Activated CD8-positive, alpha-beta T cell treated with anti-CD3 and anti-CD28 coated beads for 36 hours (primary cell): ENCODE measurements around the gene PARD3. TPM values are rescaled to one million over a fixed set of nuclear protein-coding genes. Genes with fewer than 3 reads are reported as not detected.

Experiments used
- ATAC-seq: fragments of 200-7000 bp; cut with Tn5 transposase; one replicate; pipeline ENCODE4 v1.10.0; 2021; ENCODE audit warnings: mild to moderate bottlenecking, moderate library complexity
- CTCF ChIA-PET: fragments of 350-600 bp; sonication (Branson Sonifier 250); formaldehyde crosslinking; loops from one replicate; lab custom pipeline; 2021; ENCODE audit warnings: antibody characterized with exemption; lab: Charles Lee
- POLR2A ChIA-PET: fragments of 350-600 bp; sonication (Branson Sonifier 250); formaldehyde crosslinking; loops from one replicate; lab custom pipeline; 2021; ENCODE audit warnings: antibody characterized with exemption; lab: Charles Lee
- DNase-seq: peaks from one replicate; pipeline ENCODE4 v3.0.0-alpha.2; 2020
- H3K27ac Mint-ChIP-seq: one replicate; pipeline ENCODE4 v1.8.0; 2021; ENCODE audit warnings: mild to moderate bottlenecking, mixed read lengths
- H3K27me3 Mint-ChIP-seq: one replicate; pipeline ENCODE4 v1.8.0; 2021; ENCODE audit warnings: mixed read lengths
- H3K36me3 Mint-ChIP-seq: one replicate; pipeline ENCODE4 v1.8.0; 2021; ENCODE audit warnings: low read depth, mixed read lengths
- H3K4me1 Mint-ChIP-seq: one replicate; pipeline ENCODE4 v1.8.0; 2021; ENCODE audit warnings: low read depth, mixed read lengths
- H3K4me3 Mint-ChIP-seq: one replicate; pipeline ENCODE4 v1.8.0; 2021; ENCODE audit warnings: mild to moderate bottlenecking, moderate library complexity, mixed read lengths
- H3K9me3 Mint-ChIP-seq: one replicate; pipeline ENCODE4 v1.8.0; 2021; ENCODE audit warnings: mixed read lengths
- CTCF ChIP-seq: fragments of 200-600 bp; IDR thresholded peaks from one replicate; pipeline ENCODE4 v1.8.0; 2022; ENCODE audit warnings: antibody characterized with exemption, mild to moderate bottlenecking
- intact Hi-C: fragments of 100-400 bp; cut with micrococcal nuclease; formaldehyde crosslinking; loops from one replicate; pipeline ENCODE4 v1.10.0; 2022
- total RNA-seq, 2 experiments: library from RNA; stranded (reverse); gene quantifications; one replicate each; pipeline ENCODE4 v1.2.3, GENCODE V29; 2021

Gene PARD3
- total RNA-seq, 2 experiments from 2014 or later, result 1.6 to 2.0 TPM

- no peak for TF ChIP-seq CTCF
- DNase-seq (no peak), ATAC-seq (no peak)
- intact Hi-C loops, result no loop called here
- Mint-ChIP-seq H3K9me3 (no peaks in the 10 kb centered on the region), H3K36me3 (no peaks in the 10 kb centered on the region), H3K27me3 (no peaks in the 10 kb centered on the region), H3K4me3 (no peak overlapping the region), H3K27ac (no peak overlapping the region), H3K4me1 (no peaks in the 10 kb centered on the region)
- POLR2A ChIA-PET, result no interaction called here
- CTCF ChIA-PET, result no interaction called here
These were observed 261.3 kb downstream of the PARD3 start for GRCh38 chr10:34553747-34554146.

- CTCF ChIA-PET, result no interaction called here
- Mint-ChIP-seq H3K9me3 (no peaks in the 10 kb centered on the region), H3K36me3 (no peaks in the 10 kb centered on the region), H3K27ac (no peak overlapping the region), H3K4me3 (no peak overlapping the region), H3K4me1 (no peaks in the 10 kb centered on the region), H3K27me3 (no peaks in the 10 kb centered on the region)
- ATAC-seq (no peak), DNase-seq (no peak)
- intact Hi-C loops, result no loop called here
- no peak for TF ChIP-seq CTCF
- POLR2A ChIA-PET, result no interaction called here
These were observed 263.8 kb downstream of the PARD3 start for GRCh38 chr10:34551295-34551694.

- ATAC-seq (no peak), DNase-seq (no peak)
- no peaks in the 10 kb centered on the region for H3K9me3 Mint-ChIP-seq
- H3K4me3 Mint-ChIP-seq, result no peak overlapping the region
- no peaks in the 10 kb centered on the region for H3K4me1 Mint-ChIP-seq
- no peaks in the 10 kb centered on the region for H3K36me3 Mint-ChIP-seq
- no peaks in the 10 kb centered on the region for H3K27me3 Mint-ChIP-seq
- no peak overlapping the region for H3K27ac Mint-ChIP-seq
- intact Hi-C loops, result no loop called here
- CTCF ChIA-PET, result no interaction called here
- no peak for TF ChIP-seq CTCF
- POLR2A ChIA-PET, result no interaction called here
These were observed 265.1 kb downstream of the PARD3 start for GRCh38 chr10:34549953-34550352.

GRCh38 chr10:34549001-34549400 is 266.1 kb downstream of the PARD3 start:
- CTCF ChIA-PET, result no interaction called here
- H3K27ac Mint-ChIP-seq, result no peak overlapping the region
- no peaks in the 10 kb centered on the region for H3K4me1 Mint-ChIP-seq
- H3K4me3 Mint-ChIP-seq, result no peak overlapping the region
- POLR2A ChIA-PET, result no interaction called here
- DNase-seq, result no peak
- no peak for TF ChIP-seq CTCF
- H3K27me3 Mint-ChIP-seq, result no peaks in the 10 kb centered on the region
- intact Hi-C loops, result no loop called here
- ATAC-seq, result no peak
- no peaks in the 10 kb centered on the region for H3K9me3 Mint-ChIP-seq
- no peaks in the 10 kb centered on the region for H3K36me3 Mint-ChIP-seq

GRCh38 chr10:34548466-34548865 is 266.6 kb downstream of the PARD3 start:
- POLR2A ChIA-PET, result no interaction called here
- intact Hi-C loops, result no loop called here

More at GRCh38 chr10:34548466-34548865, 266.6 kb downstream of the PARD3 start:
- H3K4me3 Mint-ChIP-seq, result no peak overlapping the region
- CTCF ChIA-PET, result interaction anchor here (0.7 kb wide), 1 partner anchor 90 kb away, joined by 3 read pairs; no protein-coding TSS in a partner anchor
- H3K9me3 Mint-ChIP-seq, result no peaks in the 10 kb centered on the region
- H3K27ac Mint-ChIP-seq, result no peak overlapping the region
- no peaks in the 10 kb centered on the region for H3K36me3 Mint-ChIP-seq
- H3K27me3 Mint-ChIP-seq, result no peaks in the 10 kb centered on the region
- DNase-seq, result no peak
- TF ChIP-seq CTCF, result no peak
- H3K4me1 Mint-ChIP-seq, result no peaks in the 10 kb centered on the region
- no peak for ATAC-seq
